ENCODE measurements around the gene HOGA1.

Gene HOGA1

GRCh38 chr10:97585439-97585811, 1.2 kb downstream of the HOGA1 start:
- no peak for DNase-seq (ENCODE audit: low read depth)
- no peak for TF ChIP-seq CTCF (IDR thresholded peaks at IDR 0.05; ENCODE audit: insufficient read depth, low read depth, low read length, missing control alignments)
- H3K4me3 ChIP-seq (ENCODE audit: low read length): no peak overlapping the region

DNA sequence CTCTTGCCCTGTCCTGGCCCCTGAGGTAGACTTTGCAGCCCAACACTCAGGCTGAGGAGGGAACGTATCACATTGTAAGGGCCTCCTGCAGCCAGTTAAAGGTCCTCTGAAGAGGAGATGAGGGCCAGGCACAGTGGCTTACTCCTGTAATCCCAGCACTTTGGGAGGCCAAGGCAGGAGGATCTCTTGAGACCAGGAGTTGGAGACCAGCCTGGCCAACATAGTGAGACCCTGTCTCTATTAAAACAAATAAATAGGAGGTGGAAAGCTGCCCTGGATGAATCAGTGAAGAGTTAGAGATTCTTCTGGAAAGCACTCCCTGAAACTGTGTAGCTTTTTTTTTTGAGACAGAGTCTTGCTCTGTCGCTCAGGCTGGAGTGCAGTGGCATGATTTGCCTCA, 3.0 kb downstream of the HOGA1 start:
- DNase-seq (ENCODE audit: low read depth): no peak
- TF ChIP-seq CTCF (IDR thresholded peaks at IDR 0.05; ENCODE audit: insufficient read depth, low read depth, low read length, missing control alignments): no peak
- H3K4me3 ChIP-seq (ENCODE audit: low read length): no peak overlapping the region

DNA sequence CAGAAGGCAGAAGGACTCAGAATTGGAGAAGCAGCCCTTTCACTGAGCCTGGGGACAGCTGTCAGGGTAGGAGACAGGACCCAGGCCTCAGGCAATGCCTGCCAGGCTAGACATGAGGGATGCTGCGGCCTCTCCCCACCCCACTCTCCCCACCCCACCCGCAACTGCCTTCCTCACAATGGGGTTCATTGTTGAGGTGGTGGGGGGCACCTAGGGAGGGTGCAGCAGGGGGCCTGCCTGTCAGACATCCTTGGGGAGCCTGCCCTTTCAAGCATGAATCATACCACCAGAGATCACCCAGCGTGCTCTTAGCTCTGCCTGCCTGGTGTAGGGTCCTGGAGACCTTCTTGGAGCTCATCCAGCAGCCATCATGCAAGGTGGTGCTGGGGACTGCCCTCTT, 5.3 kb downstream of the HOGA1 start, which contains the start of gene C10orf62:
C10orf62 (plus strand) TSS at position 243 of the 400 bp plus-strand sequence. CDS start 177 bp downstream, outside the sequence.
- TF ChIP-seq CTCF (IDR thresholded peaks at IDR 0.05; ENCODE audit: insufficient read depth, low read depth, low read length, missing control alignments): no peak
- DNase-seq (ENCODE audit: low read depth): no peak
- H3K4me3 ChIP-seq (ENCODE audit: low read length): no peak within 1 kb of the TSS

DNA sequence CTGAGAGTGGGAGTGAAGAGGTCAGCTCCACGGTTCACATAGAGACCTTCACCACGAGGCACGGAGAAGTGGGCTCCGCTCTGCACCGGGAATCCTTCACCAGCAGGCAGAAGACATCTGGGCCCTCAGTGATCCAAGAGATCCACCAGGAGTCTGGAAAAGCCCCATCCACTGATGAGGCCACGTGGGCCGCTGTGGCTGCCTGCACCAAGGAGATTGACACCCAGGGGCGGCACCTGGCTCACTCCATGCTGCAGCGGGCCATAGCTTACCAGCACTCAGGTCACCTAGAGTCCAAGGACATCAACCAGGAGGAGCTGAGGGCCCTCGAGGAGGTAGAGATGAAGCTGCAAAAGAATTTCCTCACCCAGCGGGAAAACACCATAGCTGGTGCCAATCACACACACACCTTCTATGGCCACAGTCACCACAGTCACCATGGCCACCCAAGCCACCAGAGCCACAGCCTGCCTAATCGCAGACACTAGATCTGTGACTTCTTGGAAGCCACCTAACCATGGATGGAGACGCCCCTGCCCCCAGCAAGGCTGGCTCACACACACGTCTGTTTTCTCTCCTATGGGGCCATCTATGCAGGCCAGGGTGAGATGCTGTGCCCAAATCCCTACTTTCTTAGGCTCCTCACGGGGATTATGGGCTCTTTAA, 6.0 kb downstream of the HOGA1 start:
- no peak for DNase-seq (ENCODE audit: low read depth)
- no peak overlapping the region for H3K4me3 ChIP-seq (ENCODE audit: low read length)
- no peak for TF ChIP-seq CTCF (IDR thresholded peaks at IDR 0.05; ENCODE audit: insufficient read depth, low read depth, low read length, missing control alignments)

DNA sequence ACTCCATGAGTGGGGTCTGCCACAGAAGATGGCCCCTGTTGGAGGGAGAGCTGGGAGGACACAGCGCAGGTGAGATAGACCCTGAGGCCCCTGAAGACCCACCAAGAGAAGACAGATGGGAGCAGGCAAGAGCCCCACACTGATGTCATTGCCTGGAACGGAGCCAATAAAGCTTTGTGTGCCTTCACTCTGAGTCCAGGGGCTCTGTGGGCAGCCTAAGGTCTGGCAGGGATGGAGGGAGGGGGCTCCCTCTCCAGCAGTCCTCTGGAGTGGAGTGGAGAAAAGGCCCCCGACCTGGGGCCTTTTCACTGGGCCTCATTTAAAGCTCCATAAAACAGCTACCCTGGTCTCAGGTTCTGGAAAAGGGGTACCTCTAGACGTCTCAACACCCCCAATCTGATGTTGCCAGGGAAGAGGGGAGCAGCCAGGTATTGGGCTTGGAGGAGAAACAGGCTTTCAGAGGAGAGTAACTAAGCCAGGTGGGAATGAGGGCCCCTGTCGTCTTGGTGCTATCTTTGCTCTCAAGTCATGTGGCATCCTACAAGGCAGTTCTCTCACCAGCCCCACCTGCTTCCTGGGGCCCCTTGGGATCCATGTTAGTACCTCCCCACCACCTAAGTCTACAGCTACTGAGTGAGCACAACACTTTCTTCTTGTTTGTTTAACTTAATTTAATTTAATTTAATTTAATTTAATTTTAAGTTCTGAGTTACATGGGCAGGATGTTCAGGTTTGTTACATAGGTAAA, 6.7 kb downstream of the HOGA1 start:
- no peak for TF ChIP-seq CTCF (IDR thresholded peaks at IDR 0.05; ENCODE audit: insufficient read depth, low read depth, low read length, missing control alignments)
- no peak for DNase-seq (ENCODE audit: low read depth)
- no peak overlapping the region for H3K4me3 ChIP-seq (ENCODE audit: low read length)

DNA sequence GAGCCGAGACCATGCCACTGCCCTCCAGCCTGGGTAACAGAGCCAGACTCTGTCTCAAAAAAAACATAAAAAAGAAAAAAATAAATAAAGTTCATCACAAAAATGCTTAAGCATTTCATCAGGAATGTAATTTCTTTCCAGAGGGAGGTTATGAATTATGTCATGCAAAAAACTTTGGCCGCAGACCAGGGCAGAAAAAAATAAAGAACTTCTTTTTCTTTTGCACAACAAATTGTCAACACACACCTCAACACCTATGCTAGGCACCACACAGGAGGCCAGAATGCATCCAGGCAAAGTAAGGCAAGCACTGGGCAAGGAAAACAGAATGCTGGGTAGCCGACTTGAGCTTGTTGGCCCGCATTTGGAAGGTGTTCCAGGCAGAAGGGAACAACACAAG, 9.2 kb downstream of the HOGA1 start:
- DNase-seq (ENCODE audit: low read depth): no peak
- H3K4me3 ChIP-seq (ENCODE audit: low read length): no peak overlapping the region
- no peak for TF ChIP-seq CTCF (IDR thresholded peaks at IDR 0.05; ENCODE audit: insufficient read depth, low read depth, low read length, missing control alignments)
